ENCODE data around the gene SLC23A2. TPM values are rescaled to one million over a fixed set of nuclear protein-coding genes. Genes with fewer than 3 reads are reported as not detected.

SLC23A2 gene
- total RNA-seq, 2 donors from 2014 or later, result 12.3 to 13.7 TPM

- peak; percentile 41 for DNase-seq
- Histone ChIP-seq H3K36me3 (ENCODE audit: control insufficient read depth, insufficient read depth, low read length) (no peaks in the 10 kb centered on the region), H3K27me3 (ENCODE audit: control insufficient read depth, insufficient read depth, low read length, poor library complexity, severe bottlenecking) (no peaks in the 10 kb centered on the region), H3K9ac (ENCODE audit: extremely low read depth, low read length, poor library complexity, severe bottlenecking) (no peak overlapping the region), H3K27ac (ENCODE audit: low read depth, low read length) (no peak overlapping the region), H3K4me1 (ENCODE audit: control insufficient read depth, insufficient read depth, low read length) (no peaks in the 10 kb centered on the region), H3K9me3 (ENCODE audit: control insufficient read depth, low read length) (no peaks in the 10 kb centered on the region), H3K4me3 (ENCODE audit: low read length) (no peak overlapping the region)
- H3K27me3 Mint-ChIP-seq (ENCODE audit: insufficient read depth), result no peaks in the 10 kb centered on the region
- H3K9me3 Mint-ChIP-seq, result no peaks in the 10 kb centered on the region
- H3K4me1 Mint-ChIP-seq, result peaks cover 3% of the 10 kb centered on the region
- peaks cover 7% of the 10 kb centered on the region for H3K36me3 Mint-ChIP-seq (ENCODE audit: low read depth)
- no peak overlapping the region for H3K27ac Mint-ChIP-seq
- no peak overlapping the region for H3K4me3 Mint-ChIP-seq
- TF ChIP-seq, protein P1, sequence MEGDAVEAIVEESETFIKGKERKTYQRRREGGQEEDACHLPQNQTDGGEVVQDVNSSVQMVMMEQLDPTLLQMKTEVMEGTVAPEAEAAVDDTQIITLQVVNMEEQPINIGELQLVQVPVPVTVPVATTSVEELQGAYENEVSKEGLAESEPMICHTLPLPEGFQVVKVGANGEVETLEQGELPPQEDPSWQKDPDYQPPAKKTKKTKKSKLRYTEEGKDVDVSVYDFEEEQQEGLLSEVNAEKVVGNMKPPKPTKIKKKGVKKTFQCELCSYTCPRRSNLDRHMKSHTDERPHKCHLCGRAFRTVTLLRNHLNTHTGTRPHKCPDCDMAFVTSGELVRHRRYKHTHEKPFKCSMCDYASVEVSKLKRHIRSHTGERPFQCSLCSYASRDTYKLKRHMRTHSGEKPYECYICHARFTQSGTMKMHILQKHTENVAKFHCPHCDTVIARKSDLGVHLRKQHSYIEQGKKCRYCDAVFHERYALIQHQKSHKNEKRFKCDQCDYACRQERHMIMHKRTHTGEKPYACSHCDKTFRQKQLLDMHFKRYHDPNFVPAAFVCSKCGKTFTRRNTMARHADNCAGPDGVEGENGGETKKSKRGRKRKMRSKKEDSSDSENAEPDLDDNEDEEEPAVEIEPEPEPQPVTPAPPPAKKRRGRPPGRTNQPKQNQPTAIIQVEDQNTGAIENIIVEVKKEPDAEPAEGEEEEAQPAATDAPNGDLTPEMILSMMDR (conservative IDR thresholded peaks at IDR 0.05), result no peak
- WGBS, 2 experiments (ENCODE audit: insufficient coverage in 1 of 2, insufficient read length in 1 of 2), result 89 to 93% methylated on average over 5 to 7 of the region's 7 CpGs
Observed at GRCh38 chr20:4883546-4883945, 117.8 kb downstream of the SLC23A2 start.

- WGBS, 2 experiments (ENCODE audit: insufficient coverage in 1 of 2, insufficient read length in 1 of 2), result 82 to 100% methylated on average over 1 to 3 of the region's 3 CpGs
- DNase-seq, result no peak
- no peak overlapping the region for H3K4me3 ChIP-seq (ENCODE audit: low read length)
- no peak overlapping the region for H3K9ac ChIP-seq (ENCODE audit: extremely low read depth, low read length, poor library complexity, severe bottlenecking)
- H3K27me3 Mint-ChIP-seq (ENCODE audit: insufficient read depth), result no peaks in the 10 kb centered on the region
- TF ChIP-seq, protein P1 (conservative IDR thresholded peaks at IDR 0.05), result no peak
- H3K27me3 ChIP-seq (ENCODE audit: control insufficient read depth, insufficient read depth, low read length, poor library complexity, severe bottlenecking), result no peaks in the 10 kb centered on the region
- no peak overlapping the region for H3K27ac ChIP-seq (ENCODE audit: low read depth, low read length)
- no peaks in the 10 kb centered on the region for H3K9me3 ChIP-seq (ENCODE audit: control insufficient read depth, low read length)
- no peaks in the 10 kb centered on the region for H3K9me3 Mint-ChIP-seq
- no peaks in the 10 kb centered on the region for H3K36me3 ChIP-seq (ENCODE audit: control insufficient read depth, insufficient read depth, low read length)
- H3K4me1 ChIP-seq (ENCODE audit: control insufficient read depth, insufficient read depth, low read length), result no peaks in the 10 kb centered on the region
- no peak overlapping the region for H3K27ac Mint-ChIP-seq
- peaks cover 7% of the 10 kb centered on the region for H3K36me3 Mint-ChIP-seq (ENCODE audit: low read depth)
- no peaks in the 10 kb centered on the region for H3K4me1 Mint-ChIP-seq
- no peak overlapping the region for H3K4me3 Mint-ChIP-seq
Observed at GRCh38 chr20:4883051-4883450, 118.3 kb downstream of the SLC23A2 start.

DNA sequence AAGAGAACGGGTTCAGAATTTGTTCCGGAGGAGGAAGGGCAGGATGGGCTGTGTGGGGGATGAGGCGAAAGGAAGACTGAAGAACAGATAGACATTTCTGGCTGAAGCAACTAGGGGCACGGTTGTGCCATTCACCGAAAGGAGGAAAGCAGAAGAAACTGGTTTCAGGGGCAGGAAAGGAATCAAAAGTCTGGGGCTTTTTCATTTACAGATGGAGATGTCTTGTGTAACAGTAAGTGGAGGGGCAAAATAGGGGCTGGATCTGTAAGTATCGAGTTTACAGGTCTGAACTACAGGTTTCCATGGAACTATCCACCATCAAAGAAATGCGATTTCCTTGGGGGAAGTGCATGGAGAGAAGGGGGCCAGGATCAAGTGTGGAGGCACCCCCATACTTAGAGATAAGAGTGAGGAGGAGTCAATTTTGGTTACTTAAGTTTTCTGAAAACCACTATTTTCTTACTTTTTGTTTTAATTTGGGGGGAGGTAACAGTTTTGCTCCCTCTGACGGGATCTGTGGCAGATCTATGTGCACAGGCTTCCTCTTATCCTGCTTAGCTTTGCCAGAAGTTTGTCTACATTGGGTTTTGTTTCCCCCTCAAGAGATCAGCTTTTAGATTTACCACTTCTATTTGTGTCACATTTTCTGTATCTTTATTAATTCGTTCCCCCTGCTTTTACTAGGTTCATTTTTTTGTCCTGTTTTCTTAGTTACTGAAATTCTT lies 120.1 kb downstream of the SLC23A2 start:
- Histone ChIP-seq H3K27ac (ENCODE audit: low read depth, low read length) (no peak overlapping the region), H3K36me3 (ENCODE audit: control insufficient read depth, insufficient read depth, low read length) (no peaks in the 10 kb centered on the region), H3K4me1 (ENCODE audit: control insufficient read depth, insufficient read depth, low read length) (no peaks in the 10 kb centered on the region), H3K9me3 (ENCODE audit: control insufficient read depth, low read length) (no peaks in the 10 kb centered on the region), H3K9ac (ENCODE audit: extremely low read depth, low read length, poor library complexity, severe bottlenecking) (no peak overlapping the region), H3K4me3 (ENCODE audit: low read length) (no peak overlapping the region), H3K27me3 (ENCODE audit: control insufficient read depth, insufficient read depth, low read length, poor library complexity, severe bottlenecking) (no peaks in the 10 kb centered on the region)
- Mint-ChIP-seq H3K27ac (no peak overlapping the region), H3K4me3 (no peak overlapping the region), H3K9me3 (no peaks in the 10 kb centered on the region), H3K27me3 (ENCODE audit: insufficient read depth) (no peaks in the 10 kb centered on the region), H3K36me3 (ENCODE audit: low read depth) (peaks cover 7% of the 10 kb centered on the region), H3K4me1 (no peaks in the 10 kb centered on the region)
- no peak for DNase-seq
- TF ChIP-seq, protein P1 (conservative IDR thresholded peaks at IDR 0.05), result no peak
- 90% methylated on average over 7 to 9 of the region's 9 CpGs for WGBS, 2 experiments (ENCODE audit: insufficient coverage in 1 of 2, insufficient read length in 1 of 2)

Measured in endodermal cell (in vitro differentiated cells).